Head of caudate nucleus (tissue), 42 donors: ENCODE results near the gene BMP8B.
A peak's percentile ranks its signal among the peaks of the same experiment; 100 is the strongest.

Experiments used
- DNase-seq, 42 donors: peaks; one replicate each; pipeline versions ENCODE4 v3.0.0 to v3.0.0-alpha.2; 2020 to 2021; ENCODE audit warnings: mixed read lengths in 7 of 42
- intact Hi-C: fragments of 100-400 bp; cut with DNase I; formaldehyde crosslinking; loops from one replicate; pipeline ENCODE4 v1.15.0; 2022

The BMP8B gene

GRCh38 chr1:39738622-39739366 lies 49.9 kb downstream of the BMP8B start, which contains the start of gene PPIE:
Gene PPIE (plus strand): TSS chr1:39738882. CDS start chr1:39738901, 19 bp downstream.
- intact Hi-C loops, result no loop called here
- DNase-seq, result peak; percentile 90 to 99 (median 95)

DNA sequence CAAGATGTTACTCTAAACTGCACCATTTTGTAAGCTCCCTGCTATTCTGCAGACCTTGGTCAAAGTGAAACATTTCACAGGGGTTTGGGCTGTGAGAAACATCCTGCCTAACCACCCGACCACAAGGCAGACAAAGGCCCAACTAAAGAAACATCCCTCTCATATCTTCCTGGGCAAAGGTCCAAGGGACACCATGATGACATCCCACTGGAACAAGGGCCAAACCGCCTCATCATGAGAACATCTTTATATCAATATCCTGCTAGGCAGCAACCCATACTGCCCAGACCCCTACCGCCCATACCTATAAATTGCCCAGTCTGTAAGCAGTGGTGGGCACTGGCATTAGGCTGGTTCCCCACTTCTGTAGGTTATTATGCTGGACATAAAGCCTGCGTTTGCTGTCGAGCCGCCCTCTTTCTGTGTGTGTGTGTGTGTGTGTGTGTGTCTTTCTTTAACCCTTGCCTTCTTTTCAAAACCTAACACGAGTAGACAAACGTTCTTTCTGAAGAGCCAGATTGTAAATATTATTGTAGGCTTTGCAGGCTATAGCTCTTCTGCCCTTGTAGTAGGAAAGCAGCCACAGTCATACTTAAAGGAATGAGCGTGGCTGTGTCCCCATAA lies 51.0 kb downstream of the BMP8B start:
- intact Hi-C loops, result no loop called here
- peak in 1 of 42 donors; percentile 30 for DNase-seq

DNA sequence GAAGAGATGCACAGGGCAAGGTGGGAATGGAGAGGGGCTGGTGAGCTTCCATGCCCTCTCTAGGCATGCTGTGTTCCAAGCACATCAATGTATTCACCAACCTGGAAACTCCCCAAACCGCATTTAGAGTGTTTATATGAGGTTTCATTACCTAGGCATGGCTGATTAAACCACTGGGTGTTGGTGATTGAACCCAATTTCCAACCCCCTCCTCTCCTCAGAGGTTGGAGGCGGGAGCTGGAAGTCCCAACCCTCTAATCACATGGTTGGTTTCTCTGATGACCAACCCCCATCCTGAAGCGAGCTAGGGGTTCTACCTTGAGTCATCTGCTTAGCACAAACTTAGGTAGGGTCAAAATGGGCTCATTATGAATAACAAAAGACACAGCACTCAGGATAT lies 52.9 kb downstream of the BMP8B start:
- intact Hi-C loops, result no loop called here
- DNase-seq, result peak in 1 of 42 donors; percentile 5

GRCh38 chr1:39733161-39733560 lies 55.5 kb downstream of the BMP8B start:
- DNase-seq, result peak; percentile 51 to 96 (median 81)
- intact Hi-C loops, result no loop called here

- DNase-seq, result peak in 2 of 42 donors; percentile 25 to 33
- intact Hi-C loops, result no loop called here
These were observed 55.9 kb downstream of the BMP8B start for GRCh38 chr1:39732730-39733129.

GRCh38 chr1:39729842-39730241 lies 58.8 kb downstream of the BMP8B start:
- intact Hi-C loops, result no loop called here
- peak in 1 of 42 donors; percentile 6 for DNase-seq

- intact Hi-C loops, result no loop called here
- peak in 1 of 42 donors; percentile 34 for DNase-seq
These were observed 59.6 kb downstream of the BMP8B start for GRCh38 chr1:39729030-39729429.

GRCh38 chr1:39727932-39728317 lies 60.7 kb downstream of the BMP8B start:
- intact Hi-C loops, result no loop called here
- DNase-seq, result peak in 1 of 42 donors; percentile 17

GRCh38 chr1:39727221-39727931 lies 61.3 kb downstream of the BMP8B start:
- intact Hi-C loops, result no loop called here
- DNase-seq, result peak in 1 of 42 donors; percentile 13

GRCh38 chr1:39726600-39726999 lies 62.1 kb downstream of the BMP8B start:
- intact Hi-C loops, result no loop called here
- no peak for DNase-seq

- intact Hi-C loops, result no loop called here
- no peak for DNase-seq
These were observed 66.2 kb downstream of the BMP8B start for GRCh38 chr1:39722495-39722894.

- DNase-seq, result no peak
- intact Hi-C loops, result no loop called here
These were observed 67.0 kb downstream of the BMP8B start for GRCh38 chr1:39721664-39722063.

GRCh38 chr1:39720094-39720999 lies 68.3 kb downstream of the BMP8B start:
- intact Hi-C loops, result no loop called here
- DNase-seq, result peak in 1 of 42 donors; percentile 40

DNA sequence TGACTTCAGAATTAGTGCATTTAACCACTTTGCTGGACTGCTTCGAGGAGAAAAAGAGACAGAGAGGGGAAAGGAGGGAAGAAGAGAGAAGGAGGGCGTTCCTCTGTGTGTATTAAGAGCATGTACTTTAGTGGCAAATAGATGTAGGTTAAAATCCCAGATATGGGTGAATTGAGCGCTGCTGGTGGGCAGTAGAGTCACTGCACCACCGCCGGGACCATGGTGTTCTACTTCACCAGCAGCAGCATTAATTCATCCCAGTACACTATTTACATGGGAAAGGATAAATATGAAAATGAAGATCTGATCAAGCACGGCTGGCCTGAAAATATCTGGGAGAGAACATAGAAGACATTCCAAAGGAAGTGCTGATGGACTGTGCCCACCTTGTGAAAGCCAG lies 70.9 kb downstream of the BMP8B start:
- intact Hi-C loops, result no loop called here
- peak in 1 of 42 donors; percentile 8 for DNase-seq

- intact Hi-C loops, result no loop called here
- peak in 1 of 42 donors; percentile 21 for DNase-seq
These were observed 75.1 kb downstream of the BMP8B start for GRCh38 chr1:39713557-39713956.

- intact Hi-C loops, result no loop called here
- peak in 1 of 42 donors; percentile 20 for DNase-seq
These were observed 76.7 kb downstream of the BMP8B start for GRCh38 chr1:39711966-39712340.

- intact Hi-C loops, result no loop called here
- peak in 1 of 42 donors; percentile 31 for DNase-seq
These were observed 77.3 kb downstream of the BMP8B start for GRCh38 chr1:39711104-39711965.

GRCh38 chr1:39707506-39707905 lies 81.2 kb downstream of the BMP8B start:
- DNase-seq, result no peak
- intact Hi-C loops, result no loop called here
